Right cardiac atrium (tissue), 5 donors: ENCODE measurements around the gene EPHA4. TPM values are rescaled to one million over a fixed set of nuclear protein-coding genes. Genes with fewer than 3 reads are reported as not detected.

Experiments
- ATAC-seq, 2 donors: fragments of 200-7000 bp; cut with Tn5 transposase; one replicate each; pipeline versions ENCODE4 v1.8.0 to v1.9.1; 2020; ENCODE audit warnings: moderate library complexity in 2 of 2, mild to moderate bottlenecking in 1 of 2
- DNase-seq, 3 donors: peaks; one replicate each; pipeline ENCODE4 v3.0.0-alpha.2; 2020
- H3K27ac ChIP-seq: one replicate; pipeline ENCODE4 v1.5.1; 2013; ENCODE audit warnings: mild to moderate bottlenecking, low read length, control low read depth, moderate library complexity
- H3K27me3 ChIP-seq: one replicate; pipeline ENCODE4 v1.6.1; 2013; ENCODE audit not compliant: control insufficient read depth, insufficient read depth
- H3K4me1 ChIP-seq: one replicate; pipeline ENCODE4 v1.6.1; 2013; ENCODE audit warnings: low read length; ENCODE audit not compliant: control insufficient read depth, insufficient read depth
- H3K4me3 ChIP-seq: one replicate; pipeline ENCODE4 v1.5.1; 2013; ENCODE audit warnings: low read length, control low read depth
- H3K9me3 ChIP-seq: one replicate; pipeline ENCODE4 v1.6.1; 2013; ENCODE audit warnings: low read length; ENCODE audit not compliant: control insufficient read depth
- WGBS: extraction: QIAGEN DNeasy Blood & Tissue Kit; methylation state at CpG from one replicate; pipeline ENCODE4 v1.1.7; 2013; 5-methylcytosine and 5-hydroxymethylcytosine counted together
- intact Hi-C, 4 donors: fragments of 100-400 bp; cut with DNase I; formaldehyde crosslinking; loops; one replicate each; pipeline versions ENCODE4 v1.11.0 to v1.14.0; 2022 to 2023
- long read RNA-seq, 4 donors: library from polyadenylated mRNA; unstranded; transcript quantifications; one replicate each; pipeline ENCODE4 v2.0.0, GENCODE V29; 2020 to 2021
- polyA plus RNA-seq: library from polyadenylated mRNA; stranded (reverse); fragments of 200-250 nt; gene quantifications from one replicate; pipeline ENCODE4 v1.2.3, GENCODE V29; 2013
- total RNA-seq, 4 donors: library from RNA; stranded (reverse); fragmentation: NEBNext Ultra II Directional; extraction: Animal tissue kit (Norgen Biotek cat#: 25700); gene quantifications; one replicate each; pipeline ENCODE4 v1.2.1, GENCODE V29; 2021
- donor health status: healthy with polysubstance abuse.
- donor health status: DM: no; HTN: yes; CAD: no.
- donor health status: DM: no; HTN: no; CAD: no.
- donor health status: DM: no; HTN: yes; CAD: no; lungs with severe emphysema.
- donor health status: DM: yes; HTN: yes; CAD: no.

The EPHA4 gene
- 100 to 1,000 TPM in 3 of 4 donors, 10 to 100 TPM in 1; 76.9 to 110 (median 104) TPM for total RNA-seq
- polyA plus RNA-seq: 25.9 TPM
- long read RNA-seq, donor 1, full-length matches to known transcripts: 17 of 105 reads
- long read RNA-seq, donor 1, partial matches to known transcripts: 74 of 105 reads
- long read RNA-seq, donor 1, other reads (novel, unspliced or antisense): 14 of 105 reads
- long read RNA-seq, donor 2, full-length matches to known transcripts: 7 of 14 reads
- long read RNA-seq, donor 2, partial matches to known transcripts: 6 of 14 reads
- long read RNA-seq, donor 2, other reads (novel, unspliced or antisense): 1 of 14 reads
- long read RNA-seq, donor 3, full-length matches to known transcripts: 21 of 83 reads
- long read RNA-seq, donor 3, partial matches to known transcripts: 48 of 83 reads
- long read RNA-seq, donor 3, other reads (novel, unspliced or antisense): 14 of 83 reads
- long read RNA-seq, donor 4, full-length matches to known transcripts: 13 of 19 reads
- long read RNA-seq, donor 4, partial matches to known transcripts: 2 of 19 reads
- long read RNA-seq, donor 4, other reads (novel, unspliced or antisense): 4 of 19 reads

DNA sequence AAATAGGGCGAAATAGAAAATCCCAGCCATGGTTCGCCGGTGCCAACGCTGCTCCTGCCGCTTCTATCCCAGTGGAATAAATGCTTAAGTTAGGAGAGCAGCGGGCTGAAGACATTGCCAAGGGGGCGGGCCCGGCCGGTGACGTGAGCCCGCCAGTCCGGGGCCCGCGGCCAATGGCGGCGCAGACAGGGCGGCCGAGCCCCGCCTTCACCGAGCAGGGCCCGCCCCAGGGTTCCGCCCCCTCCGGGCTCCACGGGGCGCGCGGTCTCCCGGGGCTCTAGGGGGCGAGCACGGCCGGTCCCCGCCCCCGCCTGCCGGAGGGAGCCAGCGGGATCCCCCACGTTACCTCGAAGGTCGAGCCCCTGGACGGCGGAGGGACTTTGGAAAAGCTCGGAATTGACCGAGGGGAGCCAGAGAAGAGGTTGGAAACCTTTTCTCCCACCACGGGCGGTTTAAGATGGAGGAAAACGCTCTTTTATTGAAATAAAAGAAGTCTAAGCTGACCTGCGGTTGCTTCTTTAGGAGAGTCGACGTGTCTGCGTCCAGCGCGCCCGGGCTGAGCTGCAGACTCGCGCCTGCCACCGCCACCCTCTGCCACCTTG lies at the start of gene EPHA4:
TSS of gene EPHA4 (minus strand) at position 86 of the 602 bp plus-strand sequence. CDS start at position 30, 56 bp downstream.
- H3K4me1 ChIP-seq: peaks cover 2% of the 10 kb centered on the region
- H3K27ac ChIP-seq: peak within 1 kb of the TSS; percentile 95
- peak; percentile 96 for ATAC-seq
- WGBS: under 1% methylated on average over 55 of the region's 55 CpGs
- intact Hi-C loops: loop anchor here (5.0 to 10.0 kb wide), 6 partner anchors 130 to 1835 kb away; no protein-coding TSS in a partner anchor
- peak within 1 kb of the TSS; percentile 96 for H3K4me3 ChIP-seq
- no peaks in the 10 kb centered on the region for H3K9me3 ChIP-seq
- no peaks in the 10 kb centered on the region for H3K27me3 ChIP-seq
- peak; percentile 90 to 96 (median 95) for DNase-seq

DNA sequence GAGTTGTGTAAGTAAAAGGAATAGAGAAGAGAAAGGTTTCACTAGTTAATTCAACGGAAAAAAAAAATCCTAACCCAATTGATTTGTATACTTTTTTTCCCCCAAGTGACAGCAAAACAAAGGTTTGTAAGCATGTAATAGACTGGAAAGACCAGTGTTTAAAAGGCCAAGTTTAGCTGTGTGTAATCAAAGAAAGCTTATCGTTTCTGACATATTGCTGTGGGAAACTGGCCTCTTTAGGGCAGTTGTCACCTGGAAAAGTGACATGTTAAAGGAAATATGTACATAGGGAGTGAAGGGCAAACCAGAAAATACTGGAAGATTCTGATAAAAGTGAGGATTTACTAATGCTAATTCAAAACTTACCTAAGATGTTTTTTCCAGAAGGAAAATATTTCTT lies 45.9 kb upstream of the EPHA4 start:
- H3K27ac ChIP-seq: no peak overlapping the region
- WGBS: 68% methylated on average over 2 of the region's 2 CpGs
- no peak overlapping the region for H3K4me3 ChIP-seq
- intact Hi-C loops: no loop called here
- H3K4me1 ChIP-seq: no peaks in the 10 kb centered on the region
- no peaks in the 10 kb centered on the region for H3K27me3 ChIP-seq
- ATAC-seq (no peak), DNase-seq (no peak)
- no peaks in the 10 kb centered on the region for H3K9me3 ChIP-seq

GRCh38 chr2:221616561-221616960 lies 44.5 kb upstream of the EPHA4 start:
- Histone ChIP-seq H3K27ac (no peak overlapping the region), H3K9me3 (no peaks in the 10 kb centered on the region), H3K4me1 (no peaks in the 10 kb centered on the region), H3K27me3 (no peaks in the 10 kb centered on the region), H3K4me3 (no peak overlapping the region)
- intact Hi-C loops: no loop called here
- no peak for DNase-seq
- no peak for ATAC-seq
- whole genome bisulfite sequencing: 94% methylated on average over 13 of the region's 13 CpGs

DNA sequence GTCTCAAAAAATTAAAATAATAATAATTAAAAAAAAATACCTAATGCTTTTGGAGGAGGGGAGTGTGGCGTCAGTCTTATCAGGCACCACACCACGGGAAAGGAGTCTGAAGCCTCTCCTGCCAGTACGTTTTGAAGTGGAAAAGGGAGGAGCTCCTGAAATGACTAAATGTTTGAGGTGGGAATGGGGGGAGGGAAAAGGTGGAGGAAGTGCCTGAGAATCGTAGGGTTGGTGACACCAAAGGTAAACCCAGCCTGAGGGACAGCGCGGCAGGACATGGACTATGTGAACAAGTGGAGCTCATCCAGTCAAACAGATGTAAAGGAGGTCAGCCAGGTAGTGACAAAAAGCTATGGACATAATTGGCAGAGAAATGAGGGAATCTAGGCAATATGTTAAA lies 42.2 kb upstream of the EPHA4 start:
- WGBS: 52% methylated on average over 6 of the region's 6 CpGs
- Histone ChIP-seq H3K9me3 (no peaks in the 10 kb centered on the region), H3K27ac (no peak overlapping the region), H3K4me1 (no peaks in the 10 kb centered on the region), H3K4me3 (no peak overlapping the region), H3K27me3 (no peaks in the 10 kb centered on the region)
- intact Hi-C loops: no loop called here
- ATAC-seq (no peak), DNase-seq (no peak)

- Histone ChIP-seq H3K27me3 (no peaks in the 10 kb centered on the region), H3K27ac (no peak overlapping the region), H3K4me3 (no peak overlapping the region), H3K9me3 (no peaks in the 10 kb centered on the region), H3K4me1 (no peaks in the 10 kb centered on the region)
- no peak for ATAC-seq
- WGBS: 89% methylated on average over 6 of the region's 6 CpGs
- intact Hi-C loops: no loop called here
- DNase-seq: peak in 1 of 3 donors; percentile 26
These were observed 40.7 kb upstream of the EPHA4 start for GRCh38 chr2:221612800-221613199.

GRCh38 chr2:221612161-221612560 lies 40.1 kb upstream of the EPHA4 start:
- ATAC-seq: no peak

GRCh38 chr2:221610675-221611074 lies 38.6 kb upstream of the EPHA4 start:
- H3K27ac ChIP-seq: no peak overlapping the region
- WGBS: 51% methylated on average over 8 of the region's 8 CpGs
- H3K9me3 ChIP-seq: no peaks in the 10 kb centered on the region
- H3K4me1 ChIP-seq: no peaks in the 10 kb centered on the region
- H3K27me3 ChIP-seq: no peaks in the 10 kb centered on the region
- no peak overlapping the region for H3K4me3 ChIP-seq
- intact Hi-C loops: no loop called here
- DNase-seq: peak in 1 of 3 donors; percentile 42
- ATAC-seq: peak; percentile 78 to 86

More at GRCh38 chr2:221612161-221612560, 40.1 kb upstream of the EPHA4 start:
- 75% methylated on average over 4 of the region's 4 CpGs for WGBS
- DNase-seq: no peak
- Histone ChIP-seq H3K4me1 (no peaks in the 10 kb centered on the region), H3K4me3 (no peak overlapping the region), H3K27ac (no peak overlapping the region), H3K27me3 (no peaks in the 10 kb centered on the region), H3K9me3 (no peaks in the 10 kb centered on the region)
- intact Hi-C loops: no loop called here

DNA sequence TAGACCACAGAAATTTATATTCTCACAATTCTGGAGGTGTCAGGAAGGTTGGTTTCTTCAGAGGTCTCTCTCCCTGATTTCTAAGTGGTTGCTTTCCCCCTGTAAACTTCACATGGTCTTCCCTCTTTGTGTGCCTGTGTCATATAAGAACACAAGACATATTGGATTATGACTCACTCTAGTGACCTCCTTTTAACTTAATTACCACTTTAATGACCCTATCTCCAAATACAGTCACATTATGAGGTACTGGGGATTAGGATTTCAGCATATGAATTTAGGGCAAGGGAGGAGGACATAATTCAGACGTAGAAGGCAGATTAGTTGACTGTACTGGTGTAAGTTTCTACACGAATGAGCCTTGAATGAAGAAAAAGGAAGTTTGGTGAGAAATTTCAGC lies 38.2 kb upstream of the EPHA4 start:
- DNase-seq (no peak), ATAC-seq (no peak)
- no peak overlapping the region for H3K27ac ChIP-seq
- no peaks in the 10 kb centered on the region for H3K4me1 ChIP-seq
- no peak overlapping the region for H3K4me3 ChIP-seq
- intact Hi-C loops: no loop called here
- no peaks in the 10 kb centered on the region for H3K9me3 ChIP-seq
- 79% methylated on average over 2 of the region's 2 CpGs for WGBS
- H3K27me3 ChIP-seq: no peaks in the 10 kb centered on the region

- intact Hi-C loops: no loop called here
- no peak for DNase-seq
- H3K4me3 ChIP-seq: no peak overlapping the region
- 75% methylated on average over 3 of the region's 3 CpGs for WGBS
- H3K27me3 ChIP-seq: no peaks in the 10 kb centered on the region
- no peak for ATAC-seq
- no peaks in the 10 kb centered on the region for H3K9me3 ChIP-seq
- H3K4me1 ChIP-seq: no peaks in the 10 kb centered on the region
- H3K27ac ChIP-seq: no peak overlapping the region
These were observed 36.3 kb upstream of the EPHA4 start for GRCh38 chr2:221608442-221608841.

DNA sequence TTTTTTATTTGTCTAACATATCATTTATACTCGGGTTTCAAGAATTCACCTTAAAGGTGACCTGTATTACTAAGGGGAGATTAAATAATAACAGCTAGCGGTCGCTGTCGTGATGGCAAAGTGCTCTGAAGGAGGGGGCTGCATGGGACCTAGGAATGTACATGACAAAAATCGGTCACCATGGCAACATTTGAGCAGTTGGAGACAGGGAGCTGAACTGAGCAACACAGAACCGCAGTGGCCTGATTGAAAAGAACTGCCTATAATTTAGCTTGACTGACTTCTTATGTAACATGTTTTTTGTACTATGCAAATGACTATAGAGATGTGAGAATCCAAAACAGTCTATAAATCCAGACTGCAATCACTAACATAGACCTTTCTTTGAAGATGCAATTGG lies 34.3 kb upstream of the EPHA4 start:
- Histone ChIP-seq H3K9me3 (no peaks in the 10 kb centered on the region), H3K27me3 (no peaks in the 10 kb centered on the region), H3K27ac (no peak overlapping the region), H3K4me1 (no peaks in the 10 kb centered on the region), H3K4me3 (no peak overlapping the region)
- 67% methylated on average over 6 of the region's 6 CpGs for WGBS
- intact Hi-C loops: no loop called here
- no peak for ATAC-seq
- no peak for DNase-seq

- intact Hi-C loops: no loop called here
- ATAC-seq: no peak
- no peak for DNase-seq
- no peaks in the 10 kb centered on the region for H3K9me3 ChIP-seq
- H3K4me3 ChIP-seq: no peak overlapping the region
- no peaks in the 10 kb centered on the region for H3K4me1 ChIP-seq
- no peaks in the 10 kb centered on the region for H3K27me3 ChIP-seq
- H3K27ac ChIP-seq: no peak overlapping the region
- WGBS: 71% methylated on average over 2 of the region's 2 CpGs
These were observed 33.7 kb upstream of the EPHA4 start for GRCh38 chr2:221605751-221606240.
